CD8-positive, alpha-beta memory T cell (primary cell): ENCODE results near the gene PRCC. TPM values are rescaled to one million over a fixed set of nuclear protein-coding genes. Genes with fewer than 3 reads are reported as not detected.

Experiments
- CTCF ChIA-PET: fragments of 350-600 bp; sonication (Branson Sonifier 250); formaldehyde crosslinking; loops from one replicate; lab custom pipeline; 2021; ENCODE audit warnings: antibody characterized with exemption; lab: Charles Lee
- POLR2A ChIA-PET: fragments of 350-600 bp; sonication (Branson Sonifier 250); formaldehyde crosslinking; loops from one replicate; lab custom pipeline; 2021; ENCODE audit warnings: antibody characterized with exemption; lab: Charles Lee
- DNase-seq, 5 donors: peaks; one replicate each; pipeline versions ENCODE4 v3.0.0 to v3.0.0-alpha.2; 2020 to 2022; ENCODE audit warnings: mixed read lengths in 1 of 5
- H3K27ac ChIP-seq: one replicate; pipeline ENCODE4 v1.7.0; 2013; ENCODE audit warnings: low read depth, mild to moderate bottlenecking, low read length, moderate library complexity
- H3K27me3 ChIP-seq: 2 replicates; pipeline ENCODE4 v1.7.0; 2013; ENCODE audit warnings: low read length, mild to moderate bottlenecking; ENCODE audit not compliant: insufficient read depth, poor library complexity, severe bottlenecking
- H3K36me3 ChIP-seq: 2 replicates; pipeline ENCODE4 v1.7.0; 2013; ENCODE audit warnings: mild to moderate bottlenecking, low read length, moderate library complexity; ENCODE audit not compliant: insufficient read depth
- H3K4me1 ChIP-seq: 2 replicates; pipeline ENCODE4 v1.7.0; 2013; ENCODE audit warnings: mild to moderate bottlenecking, low read length, moderate library complexity; ENCODE audit not compliant: insufficient read depth
- H3K4me3 ChIP-seq: 2 replicates; pipeline ENCODE4 v1.7.0; 2013; ENCODE audit warnings: mild to moderate bottlenecking, low read length
- H3K9me3 ChIP-seq: 2 replicates; pipeline ENCODE4 v1.7.0; 2013; ENCODE audit warnings: mild to moderate bottlenecking, low read length
- H3K27ac Mint-ChIP-seq, 8 donors: one replicate each; pipeline ENCODE4 v1.8.0; 2020 to 2021; ENCODE audit warnings: mixed read lengths in 8 of 8, mild to moderate bottlenecking in 6 of 8, inconsistent platforms in 3 of 8, moderate library complexity in 3 of 8
- H3K27me3 Mint-ChIP-seq, 2 donors: one replicate each; pipeline ENCODE4 v1.8.0; 2020 to 2021; ENCODE audit warnings: mixed read lengths in 2 of 2, mild to moderate bottlenecking in 1 of 2, moderate library complexity in 1 of 2
- H3K36me3 Mint-ChIP-seq, 3 donors: one replicate each; pipeline ENCODE4 v1.8.0; 2020 to 2021; ENCODE audit warnings: mixed read lengths in 3 of 3, inconsistent platforms in 1 of 3, mild to moderate bottlenecking in 1 of 3
- H3K4me1 Mint-ChIP-seq, 3 donors: one replicate each; pipeline ENCODE4 v1.8.0; 2020 to 2021; ENCODE audit warnings: mixed read lengths in 3 of 3, inconsistent platforms in 1 of 3, mild to moderate bottlenecking in 1 of 3
- H3K4me3 Mint-ChIP-seq, 7 donors: one replicate each; pipeline ENCODE4 v1.8.0; 2020 to 2021; ENCODE audit warnings: mixed read lengths in 7 of 7, mild to moderate bottlenecking in 6 of 7, moderate library complexity in 4 of 7, inconsistent platforms in 2 of 7
- H3K9me3 Mint-ChIP-seq, 5 donors: one replicate each; pipeline ENCODE4 v1.8.0; 2020 to 2022; ENCODE audit warnings: mixed read lengths in 5 of 5, mild to moderate bottlenecking in 3 of 5, moderate library complexity in 2 of 5, inconsistent platforms in 1 of 5
- polyA plus RNA-seq: library from polyadenylated mRNA; unstranded; fragments of 300-500 nt; fragmentation: Illumina TruSeq; gene quantifications from one replicate; pipeline ENCODE4 v1.2.3, GENCODE V29; 2021
- total RNA-seq, 2 experiments: library from RNA; stranded (reverse); gene quantifications; one replicate each; pipeline ENCODE4 v1.2.3, GENCODE V29; 2021

The PRCC gene
- total and polyA plus RNA-seq, 3 experiments from 2014 or later = 45.9 to 111 (median 106) TPM

- DNase-seq = peak in 1 of 5 donors; percentile 6
- no peaks in the 10 kb centered on the region for H3K9me3 Mint-ChIP-seq
These were observed 34.2 kb downstream of the PRCC start for GRCh38 chr1:156801409-156802121.

GRCh38 chr1:156802421-156802935 lies 35.1 kb downstream of the PRCC start:
- Mint-ChIP-seq H3K4me3 (peak overlapping the region in 2 of 7 donors; percentile 4 to 54), H3K9me3 (no peaks in the 10 kb centered on the region)
- POLR2A ChIA-PET = interaction anchor here (1.0 to 1.7 kb wide), 2 partner anchors 14 to 58 kb away, joined by 3 read pairs; partner anchors contain the start of gene SH2D2A

More at GRCh38 chr1:156801409-156802121, 34.2 kb downstream of the PRCC start:
- Histone ChIP-seq H3K27ac (peak overlapping the region; percentile 38), H3K4me3 (no peak overlapping the region), H3K4me1 (no peaks in the 10 kb centered on the region), H3K27me3 (no peaks in the 10 kb centered on the region), H3K9me3 (no peaks in the 10 kb centered on the region), H3K36me3 (peaks cover 41% of the 10 kb centered on the region)
- ChIA-PET POLR2A (interaction anchor here (0.6 to 1.7 kb wide), 3 partner anchors 12 to 326 kb away, joined by 3 read pairs; no protein-coding TSS in a partner anchor), CTCF (interaction anchor here (0.6 to 9.5 kb wide), 7 partner anchors 15 to 90 kb away, joined by 3 to 146 read pairs (median 3); partner anchors contain the start of genes INSRR, NTRK1 and SH2D2A)
- H3K27me3 Mint-ChIP-seq = peaks cover 0 to under 1% of the 10 kb centered on the region in 2 donors
- H3K4me1 Mint-ChIP-seq = peaks cover 24 to 41% (median 35%) of the 10 kb centered on the region in 3 donors
- H3K27ac Mint-ChIP-seq = peak overlapping the region; percentile 39 to 87 (median 80)
- peak overlapping the region in 3 of 7 donors; percentile 3 to 22 (median 10) for H3K4me3 Mint-ChIP-seq
- H3K36me3 Mint-ChIP-seq = peaks cover 6 to 61% (median 8%) of the 10 kb centered on the region in 3 donors

DNA sequence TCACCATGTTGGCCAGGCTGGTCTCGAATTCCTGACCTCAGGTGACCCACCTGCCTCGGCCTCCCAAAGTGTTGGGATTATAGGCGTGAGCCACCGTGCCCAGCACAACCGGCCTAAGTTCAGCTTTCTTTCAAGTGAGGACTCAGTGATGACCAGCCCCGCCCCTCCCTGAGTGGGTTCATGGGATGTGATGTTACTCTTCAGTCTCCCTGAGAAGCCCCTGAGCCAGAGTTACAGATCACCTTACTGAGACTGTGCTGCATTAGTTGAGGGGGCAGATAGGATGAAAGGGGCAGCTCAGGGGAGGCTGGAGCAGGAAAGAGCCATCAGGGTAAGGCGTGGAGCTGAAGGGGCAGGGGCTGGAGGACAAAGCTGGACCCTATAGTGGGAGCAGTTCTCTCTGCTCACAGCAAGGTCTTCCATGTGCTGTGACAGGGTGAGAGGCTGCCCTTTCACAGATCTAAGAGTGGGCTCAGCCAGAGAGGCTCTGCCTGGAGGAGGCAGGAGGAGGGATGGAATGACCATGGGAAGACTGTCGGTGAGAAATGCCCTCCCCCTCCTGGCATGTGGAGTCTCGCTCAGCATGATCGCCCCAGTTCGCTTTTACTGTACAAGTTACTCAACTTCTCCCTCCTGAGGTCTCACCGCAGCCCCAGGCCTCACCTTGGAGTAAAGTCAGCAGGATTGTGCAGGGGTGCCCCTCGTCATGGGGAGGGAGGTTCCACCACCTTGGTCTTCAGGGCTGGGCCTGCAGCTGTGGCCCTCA lies 35.9 kb downstream of the PRCC start:
- H3K4me3 Mint-ChIP-seq = peak overlapping the region in 1 of 7 donors; percentile 79
- Histone ChIP-seq H3K27ac (no peak overlapping the region), H3K4me1 (peaks cover 11% of the 10 kb centered on the region), H3K36me3 (peaks cover 28% of the 10 kb centered on the region), H3K9me3 (no peaks in the 10 kb centered on the region), H3K27me3 (no peaks in the 10 kb centered on the region), H3K4me3 (no peak overlapping the region)
- CTCF ChIA-PET = interaction anchor here (0.7 to 9.5 kb wide), 3 partner anchors 35 to 77 kb away, joined by 3 to 146 read pairs (median 4); partner anchors contain the start of genes INSRR and NTRK1
- H3K9me3 Mint-ChIP-seq = no peaks in the 10 kb centered on the region
- POLR2A ChIA-PET = interaction anchor here (1.0 to 1.4 kb wide), 2 partner anchors 13 to 57 kb away, joined by 3 read pairs; partner anchors contain the start of genes NTRK1 and SH2D2A
- H3K36me3 Mint-ChIP-seq = peaks cover 0 to 61% (median 10%) of the 10 kb centered on the region in 3 donors
- DNase-seq = no peak
- peak overlapping the region; percentile 35 to 87 (median 78) for H3K27ac Mint-ChIP-seq
- H3K27me3 Mint-ChIP-seq = no peaks in the 10 kb centered on the region
- peaks cover 38 to 57% (median 45%) of the 10 kb centered on the region in 3 donors for H3K4me1 Mint-ChIP-seq

More at GRCh38 chr1:156802421-156802935, 35.1 kb downstream of the PRCC start:
- H3K27me3 ChIP-seq = no peaks in the 10 kb centered on the region
- H3K4me1 ChIP-seq = peaks cover 3% of the 10 kb centered on the region
- CTCF ChIA-PET = interaction anchor here (0.7 to 9.5 kb wide), 4 partner anchors 14 to 76 kb away, joined by 3 to 146 read pairs (median 4); partner anchors contain the start of genes INSRR, NTRK1 and SH2D2A
- no peak for DNase-seq
- H3K36me3 Mint-ChIP-seq = peaks cover under 1 to 60% (median 10%) of the 10 kb centered on the region in 3 donors
- H3K4me1 Mint-ChIP-seq = peaks cover 30 to 49% (median 38%) of the 10 kb centered on the region in 3 donors
- H3K27me3 Mint-ChIP-seq = no peaks in the 10 kb centered on the region
- H3K27ac Mint-ChIP-seq = peak overlapping the region; percentile 39 to 87 (median 80)
- no peaks in the 10 kb centered on the region for H3K9me3 ChIP-seq
- H3K4me3 ChIP-seq = no peak overlapping the region
- H3K27ac ChIP-seq = no peak overlapping the region
- peaks cover 36% of the 10 kb centered on the region for H3K36me3 ChIP-seq

- H3K27ac ChIP-seq = no peak overlapping the region
- H3K4me3 ChIP-seq = no peak overlapping the region
- CTCF ChIA-PET = no interaction called here
- no peaks in the 10 kb centered on the region for H3K27me3 ChIP-seq
- Mint-ChIP-seq H3K4me3 (peak overlapping the region in 1 of 7 donors; percentile 26), H3K36me3 (peaks cover 0 to 64% (median 10%) of the 10 kb centered on the region in 3 donors), H3K9me3 (no peaks in the 10 kb centered on the region), H3K4me1 (peaks cover 44 to 65% (median 53%) of the 10 kb centered on the region in 3 donors), H3K27me3 (no peaks in the 10 kb centered on the region), H3K27ac (peak overlapping the region; percentile 54 to 89 (median 82))
- H3K4me1 ChIP-seq = peaks cover 15% of the 10 kb centered on the region
- DNase-seq = no peak
- H3K9me3 ChIP-seq = no peaks in the 10 kb centered on the region
- peaks cover 20% of the 10 kb centered on the region for H3K36me3 ChIP-seq
- POLR2A ChIA-PET = interaction anchor here (1.4 kb wide), 1 partner anchor 57 kb away, joined by 3 read pairs; the partner anchor contains the start of gene NTRK1
These were observed 36.7 kb downstream of the PRCC start for GRCh38 chr1:156804026-156804425.

- ChIA-PET POLR2A (interaction anchor here (1.4 kb wide), 1 partner anchor 56 kb away, joined by 3 read pairs; the partner anchor contains the start of gene NTRK1), CTCF (interaction anchor here (1.0 kb wide), 2 partner anchors 34 to 56 kb away, joined by 3 to 6 read pairs; partner anchors contain the start of gene NTRK1)
- peaks cover 0 to 64% (median 10%) of the 10 kb centered on the region in 3 donors for H3K36me3 Mint-ChIP-seq
- no peaks in the 10 kb centered on the region for H3K27me3 ChIP-seq
- peaks cover 47 to 67% (median 53%) of the 10 kb centered on the region in 3 donors for H3K4me1 Mint-ChIP-seq
- H3K27me3 Mint-ChIP-seq = no peaks in the 10 kb centered on the region
- peaks cover 20% of the 10 kb centered on the region for H3K36me3 ChIP-seq
- H3K27ac Mint-ChIP-seq = peak overlapping the region; percentile 54 to 89 (median 82)
- H3K9me3 Mint-ChIP-seq = no peaks in the 10 kb centered on the region
- peaks cover 15% of the 10 kb centered on the region for H3K4me1 ChIP-seq
- no peak for DNase-seq
- H3K4me3 ChIP-seq = no peak overlapping the region
- no peak overlapping the region for H3K4me3 Mint-ChIP-seq
- no peaks in the 10 kb centered on the region for H3K9me3 ChIP-seq
- peak overlapping the region; percentile 16 for H3K27ac ChIP-seq
These were observed 37.4 kb downstream of the PRCC start for GRCh38 chr1:156804572-156805243.

GRCh38 chr1:156805766-156806511 lies 38.6 kb downstream of the PRCC start:
- Histone ChIP-seq H3K4me3 (no peak overlapping the region), H3K36me3 (peaks cover 16% of the 10 kb centered on the region), H3K4me1 (peaks cover 15% of the 10 kb centered on the region), H3K27ac (no peak overlapping the region), H3K9me3 (no peaks in the 10 kb centered on the region), H3K27me3 (no peaks in the 10 kb centered on the region)
- H3K9me3 Mint-ChIP-seq = no peaks in the 10 kb centered on the region
- no peak for DNase-seq
- H3K27me3 Mint-ChIP-seq = no peaks in the 10 kb centered on the region
- ChIA-PET POLR2A (interaction anchor here (0.6 to 0.7 kb wide), 2 partner anchors 16 to 30 kb away, joined by 3 read pairs; no protein-coding TSS in a partner anchor), CTCF (interaction anchor here (1.0 to 3.5 kb wide), 3 partner anchors 8 to 54 kb away, joined by 3 to 19 read pairs (median 3); partner anchors contain the start of gene INSRR)
- no peak overlapping the region for H3K4me3 Mint-ChIP-seq
- H3K36me3 Mint-ChIP-seq = peaks cover under 1 to 64% (median 8%) of the 10 kb centered on the region in 3 donors
- H3K27ac Mint-ChIP-seq = peak overlapping the region; percentile 52 to 94 (median 74)
- peaks cover 44 to 69% (median 47%) of the 10 kb centered on the region in 3 donors for H3K4me1 Mint-ChIP-seq
